Erythroblast (primary cell): ENCODE results near the gene TMEFF2.

Source experiments
- GATA1 ChIP-seq: IDR thresholded peaks from 2 replicates; pipeline ENCODE4 v1.6.1; 2011; ENCODE audit warnings: low read depth, mild to moderate bottlenecking, control low read depth, low read length, moderate library complexity
- POLR2A ChIP-seq: IDR thresholded peaks from 2 replicates; pipeline ENCODE4 v1.6.1; 2011; ENCODE audit warnings: mild to moderate bottlenecking, low read length

DNA sequence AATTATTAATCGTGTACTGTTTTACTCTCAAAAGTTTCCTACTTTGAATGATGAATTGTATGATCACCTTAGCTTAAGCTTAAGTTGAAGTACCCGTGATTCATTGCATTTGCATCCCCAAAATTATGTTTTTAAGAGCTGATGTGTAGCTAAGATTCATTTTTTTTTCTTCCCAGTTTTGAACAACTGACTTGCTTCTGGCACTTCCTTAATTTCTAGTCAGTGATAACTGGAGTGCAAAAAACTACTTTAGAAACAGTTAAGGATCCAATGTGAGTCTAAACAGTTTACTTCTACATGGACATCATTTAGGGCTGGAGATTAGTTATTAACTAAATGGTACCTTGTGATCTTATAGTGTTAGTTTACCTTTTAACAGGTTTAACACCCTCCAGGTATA is 223.9 kb downstream of the TMEFF2 start:
- TF ChIP-seq POLR2A (no peak), GATA1 (no peak)
